T1000 (cell line): ENCODE results near the gene PLEKHJ1.

Experiments
- DNase-seq: peaks from one replicate; lab custom pipeline; 2025; ENCODE audit warnings: mixed read lengths; lab: John Stamatoyannopoulos, UW

The PLEKHJ1 gene

GRCh38 chr19:2197270-2197669, 38.9 kb downstream of the PLEKHJ1 start:
- no peak for DNase-seq

GRCh38 chr19:2195914-2196313, 40.2 kb downstream of the PLEKHJ1 start:
- DNase-seq, result no peak

GRCh38 chr19:2195361-2195760, 40.8 kb downstream of the PLEKHJ1 start:
- no peak for DNase-seq

- DNase-seq, result no peak
Measured at GRCh38 chr19:2194513-2195078, 41.5 kb downstream of the PLEKHJ1 start.

- no peak for DNase-seq
Measured at GRCh38 chr19:2193807-2194206, 42.3 kb downstream of the PLEKHJ1 start.

- no peak for DNase-seq
Measured at GRCh38 chr19:2192862-2193261, 43.3 kb downstream of the PLEKHJ1 start.

DNA sequence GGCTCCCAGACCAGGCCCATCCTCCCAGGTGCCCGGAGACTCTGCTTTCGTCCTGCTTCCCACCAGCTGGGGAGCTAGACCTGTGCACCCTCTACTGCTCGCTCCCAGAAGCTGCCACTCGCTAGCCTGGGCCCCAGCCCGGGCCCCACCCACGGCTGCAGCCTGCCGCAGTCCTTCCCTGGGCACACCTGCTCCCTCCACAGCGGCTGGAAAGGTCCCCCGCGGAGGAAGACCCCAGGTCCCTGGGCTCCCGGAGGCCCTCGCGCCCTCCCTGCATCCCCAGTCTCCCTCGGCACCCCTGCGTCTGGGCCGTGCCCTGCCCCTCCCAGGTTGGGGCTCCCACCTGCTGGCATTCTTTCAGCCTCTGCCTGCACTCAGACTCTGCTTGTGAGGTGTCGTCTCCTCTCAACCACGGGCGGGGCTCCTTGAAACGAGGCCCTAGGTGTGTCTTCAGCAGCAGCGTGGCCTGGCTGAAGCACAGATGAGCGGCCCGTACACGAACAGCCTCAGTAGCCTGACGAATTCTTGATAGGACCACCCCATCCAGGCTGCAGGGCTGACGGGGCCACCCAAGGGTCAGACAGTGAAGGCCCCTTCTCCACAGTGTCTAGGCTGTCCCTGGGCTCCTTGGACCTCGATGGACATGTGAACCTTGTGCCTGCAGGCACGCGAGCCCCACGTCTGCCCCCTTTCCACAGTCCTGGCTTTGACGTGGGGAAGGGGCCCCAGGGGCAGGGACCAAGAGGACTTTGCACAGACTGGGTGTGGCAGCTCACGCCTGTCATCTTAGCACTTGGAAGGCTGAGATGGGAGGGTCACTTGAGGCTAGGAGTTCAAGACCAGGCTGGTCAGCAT, 44.4 kb downstream of the PLEKHJ1 start:
- DNase-seq, result no peak

DNA sequence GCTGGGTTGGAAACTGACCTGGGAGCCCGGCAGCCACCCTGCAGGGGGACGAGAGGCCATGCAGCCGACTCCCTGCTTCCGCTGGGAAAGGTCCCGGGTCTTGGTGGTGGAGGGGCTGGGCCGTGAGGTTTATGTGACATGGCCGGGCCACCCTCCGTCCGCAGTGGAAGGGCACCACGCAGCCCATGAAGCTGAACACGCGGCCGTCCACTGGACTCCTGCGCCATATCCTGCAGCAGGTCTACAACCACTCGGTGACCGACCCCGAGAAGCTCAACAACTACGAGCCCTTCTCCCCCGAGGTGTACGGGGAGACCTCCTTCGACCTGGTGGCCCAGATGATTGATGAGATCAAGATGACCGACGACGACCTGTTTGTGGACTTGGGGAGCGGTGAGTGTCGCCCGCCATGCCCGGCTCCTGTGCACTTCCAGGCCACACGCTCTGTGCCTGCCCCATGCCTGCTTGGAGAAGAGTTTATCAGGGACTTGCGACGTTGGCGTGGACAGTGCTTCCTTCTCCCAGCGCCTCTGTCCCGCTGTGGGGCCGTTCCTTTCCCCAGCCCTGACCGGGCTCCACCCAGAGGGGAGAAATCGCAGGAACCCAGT, 45.2 kb downstream of the PLEKHJ1 start:
- DNase-seq, result no peak

GRCh38 chr19:2189880-2190279, 46.2 kb downstream of the PLEKHJ1 start:
- no peak for DNase-seq

DNA sequence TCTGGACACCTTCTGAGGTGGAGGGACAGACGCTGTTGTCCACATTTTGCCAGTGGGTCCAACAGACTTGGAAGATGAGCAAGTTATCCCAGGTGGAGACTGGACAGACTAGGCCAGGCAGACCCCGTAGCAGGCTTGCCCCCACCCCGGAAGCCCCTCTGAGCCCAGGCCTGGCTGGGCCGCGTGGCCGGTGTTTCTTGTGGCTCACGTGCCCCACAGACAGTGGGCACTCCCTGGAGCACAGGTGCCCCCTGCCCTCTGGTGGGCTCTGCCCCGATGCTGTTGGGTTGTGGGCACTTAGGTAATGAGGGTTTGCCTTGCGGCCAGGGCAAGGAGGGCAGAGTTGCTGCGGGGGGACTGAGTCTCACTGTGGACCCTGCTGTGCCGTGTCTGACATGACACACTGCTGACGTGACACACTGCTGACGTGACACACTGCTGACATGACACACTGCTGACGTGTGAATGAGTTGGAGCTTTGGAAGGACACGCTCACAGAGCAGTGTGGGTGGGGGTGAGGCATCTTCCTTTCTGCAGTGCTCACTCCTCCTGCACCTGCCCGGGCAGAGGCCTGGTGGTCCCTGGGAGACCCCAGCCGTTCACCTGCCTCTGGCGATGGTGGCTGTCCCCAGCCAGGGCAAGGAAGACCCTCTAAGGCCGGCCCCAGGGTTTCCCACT, 47.3 kb downstream of the PLEKHJ1 start:
- no peak for DNase-seq

DNA sequence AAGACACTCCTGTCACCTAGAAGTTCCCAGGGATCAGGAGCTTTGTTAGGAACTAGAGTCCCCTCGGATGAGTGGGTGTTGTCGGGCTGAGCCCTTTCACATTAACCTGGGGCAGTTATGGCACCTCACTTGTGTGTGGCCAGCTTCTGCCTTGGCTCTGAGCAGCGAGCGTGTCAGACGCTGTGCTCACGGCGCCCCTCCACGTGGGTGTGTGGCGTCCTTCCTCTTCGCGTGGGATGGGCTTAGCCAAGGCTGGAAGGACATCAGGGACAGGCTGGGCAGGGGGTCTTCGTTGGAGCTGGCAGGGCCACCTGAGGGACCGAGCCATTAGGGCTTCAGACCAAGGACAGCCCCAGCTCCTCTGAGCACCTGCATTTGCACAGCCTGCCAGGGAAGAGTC, 49.0 kb downstream of the PLEKHJ1 start:
- DNase-seq, result no peak

- DNase-seq, result peak; percentile 87
Measured at GRCh38 chr19:2186071-2186846, 49.9 kb downstream of the PLEKHJ1 start.

DNA sequence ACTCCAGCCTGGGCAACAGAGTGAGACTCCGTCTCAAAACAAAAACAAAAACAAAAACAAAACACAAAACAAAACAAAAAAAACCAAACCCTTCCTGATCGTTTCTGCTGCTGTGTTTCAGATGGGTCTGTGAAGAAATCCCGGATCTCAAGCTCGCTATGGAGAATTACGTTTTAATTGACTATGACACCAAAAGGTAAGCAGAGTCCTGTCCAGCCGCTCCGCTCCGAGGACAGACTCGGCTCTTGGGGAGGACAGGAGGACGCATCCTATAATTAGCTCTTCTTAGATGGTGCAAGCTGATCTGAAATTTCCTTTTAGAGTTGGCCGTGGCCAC, 50.4 kb downstream of the PLEKHJ1 start:
- DNase-seq, result no peak

DNA sequence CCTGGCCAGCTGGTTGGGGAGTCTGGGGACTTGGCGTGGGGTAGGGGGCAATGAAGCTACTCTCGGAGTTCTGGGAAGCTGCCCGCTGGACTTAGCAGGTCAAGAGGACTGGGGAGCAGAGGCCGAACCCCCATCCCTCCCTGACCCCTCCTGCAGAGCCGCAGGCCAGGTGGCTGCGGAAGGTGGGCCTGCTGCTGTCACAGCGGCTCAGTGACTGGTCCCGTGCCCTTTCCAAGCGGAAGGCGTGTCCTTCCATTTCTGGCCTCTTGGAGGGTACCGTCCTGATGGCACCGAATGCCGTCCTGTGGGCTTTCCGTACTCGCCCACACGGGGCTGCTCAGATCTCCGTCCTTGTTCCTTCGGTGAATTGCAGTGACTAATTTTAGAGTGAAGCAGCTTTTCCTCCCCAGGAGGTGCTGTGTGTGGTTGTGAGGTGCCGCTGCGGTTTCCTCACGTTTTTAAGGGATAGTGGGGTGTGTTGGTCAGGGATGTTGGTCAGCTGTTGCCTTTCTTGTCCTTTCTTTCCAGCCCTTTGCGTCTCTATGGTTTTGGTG, 51.6 kb downstream of the PLEKHJ1 start:
- no peak for DNase-seq
